Measurements from ENCODE around the gene TUSC2.

DNA sequence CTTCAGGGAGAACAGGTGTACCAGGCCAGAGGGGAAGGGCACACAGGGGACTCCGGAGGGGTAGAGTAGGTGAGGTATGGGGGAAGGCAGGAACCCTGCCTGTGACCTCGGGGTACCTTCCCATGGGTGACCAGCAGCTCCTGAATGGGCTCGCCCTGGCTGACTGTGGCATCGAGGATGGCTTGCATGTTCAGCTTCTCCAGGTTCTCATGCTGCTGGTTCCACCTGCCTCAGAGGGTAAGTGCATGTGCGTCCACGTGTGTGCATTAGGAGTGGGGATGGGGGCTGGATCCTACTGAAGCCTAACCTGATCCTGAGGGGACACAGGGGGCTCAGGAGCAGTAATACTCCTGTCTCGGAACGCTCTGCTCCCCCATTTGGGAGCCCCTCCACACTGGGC, 17.0 kb upstream of the TUSC2 start:
- TF ChIP-seq CTCF (IDR thresholded peaks at IDR 0.05) (no peak), EP300 (IDR thresholded peaks at IDR 0.05) (no peak)
